Ectodermal cell (in vitro differentiated cells): Measurements from ENCODE around the gene RBFOX2.

Source experiments
- H3K27ac ChIP-seq: 2 replicates; pipeline ENCODE4 v1.7.0; 2013; ENCODE audit warnings: mild to moderate bottlenecking, low read depth, low read length; ENCODE audit not compliant: insufficient read depth, poor library complexity, severe bottlenecking
- H3K27me3 ChIP-seq: 2 replicates; pipeline ENCODE4 v1.7.0; 2013; ENCODE audit warnings: mild to moderate bottlenecking, low read length; ENCODE audit not compliant: insufficient read depth, control insufficient read depth, poor library complexity, severe bottlenecking
- H3K36me3 ChIP-seq: one replicate; pipeline ENCODE4 v1.7.0; 2013; ENCODE audit warnings: low read length; ENCODE audit not compliant: control insufficient read depth, insufficient read depth
- H3K4me1 ChIP-seq: one replicate; pipeline ENCODE4 v1.7.0; 2013; ENCODE audit warnings: low read length; ENCODE audit not compliant: control insufficient read depth, insufficient read depth
- H3K4me3 ChIP-seq: 2 replicates; pipeline ENCODE4 v1.7.0; 2013; ENCODE audit warnings: low read depth, low read length, control low read depth; ENCODE audit not compliant: insufficient read depth
- H3K9me3 ChIP-seq: 2 replicates; pipeline ENCODE4 v1.7.0; 2013; ENCODE audit warnings: mild to moderate bottlenecking, low read length, moderate library complexity; ENCODE audit not compliant: control insufficient read depth
- WGBS, 2 experiments: methylation state at CpG; one replicate each; pipeline ENCODE4 v1.1.7; 2013; ENCODE audit warnings: missing lambda C conversion rate in 2 of 2; 5-methylcytosine and 5-hydroxymethylcytosine counted together

The RBFOX2 gene

GRCh38 chr22:35882211-35883030, 146.2 kb downstream of the RBFOX2 start:
- no peaks in the 10 kb centered on the region for H3K9me3 ChIP-seq
- no peaks in the 10 kb centered on the region for H3K27me3 ChIP-seq
- H3K4me1 ChIP-seq = peaks cover 8% of the 10 kb centered on the region
- H3K4me3 ChIP-seq = no peak overlapping the region
- H3K27ac ChIP-seq = no peak overlapping the region
- WGBS, 2 experiments = 93 to 98% methylated on average over 5 of the region's 5 CpGs
- H3K36me3 ChIP-seq = no peaks in the 10 kb centered on the region

GRCh38 chr22:35879351-35879750, 149.3 kb downstream of the RBFOX2 start:
- peaks cover 8% of the 10 kb centered on the region for H3K4me1 ChIP-seq
- H3K4me3 ChIP-seq = no peak overlapping the region
- no peaks in the 10 kb centered on the region for H3K27me3 ChIP-seq
- WGBS, 2 experiments = 95 to 96% methylated on average over 2 of the region's 2 CpGs
- no peaks in the 10 kb centered on the region for H3K9me3 ChIP-seq
- H3K36me3 ChIP-seq = no peaks in the 10 kb centered on the region
- no peak overlapping the region for H3K27ac ChIP-seq

- Histone ChIP-seq H3K27ac (no peak overlapping the region), H3K9me3 (no peaks in the 10 kb centered on the region), H3K4me3 (no peak overlapping the region), H3K36me3 (no peaks in the 10 kb centered on the region), H3K27me3 (no peaks in the 10 kb centered on the region), H3K4me1 (no peaks in the 10 kb centered on the region)
- 91 to 96% methylated on average over 3 of the region's 3 CpGs for WGBS, 2 experiments
Observed at GRCh38 chr22:35873426-35873825, 155.2 kb downstream of the RBFOX2 start.

GRCh38 chr22:35872451-35872850, 156.2 kb downstream of the RBFOX2 start:
- Histone ChIP-seq H3K27me3 (no peaks in the 10 kb centered on the region), H3K9me3 (no peaks in the 10 kb centered on the region)
- 88 to 91% methylated on average over 13 of the region's 13 CpGs for WGBS, 2 experiments

GRCh38 chr22:35870517-35871293, 157.9 kb downstream of the RBFOX2 start:
- Histone ChIP-seq H3K4me1 (peaks cover 12% of the 10 kb centered on the region), H3K4me3 (no peak overlapping the region), H3K27me3 (no peaks in the 10 kb centered on the region), H3K27ac (no peak overlapping the region), H3K36me3 (no peaks in the 10 kb centered on the region), H3K9me3 (no peaks in the 10 kb centered on the region)
- 94 to 95% methylated on average over 3 of the region's 3 CpGs for WGBS, 2 experiments

More at GRCh38 chr22:35872451-35872850, 156.2 kb downstream of the RBFOX2 start:
- no peaks in the 10 kb centered on the region for H3K36me3 ChIP-seq
- H3K4me3 ChIP-seq = no peak overlapping the region
- H3K27ac ChIP-seq = no peak overlapping the region
- H3K4me1 ChIP-seq = no peaks in the 10 kb centered on the region

GRCh38 chr22:35868938-35869337, 159.7 kb downstream of the RBFOX2 start:
- 84 to 86% methylated on average over 5 of the region's 5 CpGs for WGBS, 2 experiments
- H3K27ac ChIP-seq = no peak overlapping the region
- H3K4me3 ChIP-seq = no peak overlapping the region
- H3K9me3 ChIP-seq = no peaks in the 10 kb centered on the region
- peaks cover 16% of the 10 kb centered on the region for H3K4me1 ChIP-seq
- no peaks in the 10 kb centered on the region for H3K36me3 ChIP-seq
- H3K27me3 ChIP-seq = no peaks in the 10 kb centered on the region

GRCh38 chr22:35866651-35867050, 162.0 kb downstream of the RBFOX2 start:
- no peak overlapping the region for H3K4me3 ChIP-seq
- H3K36me3 ChIP-seq = no peaks in the 10 kb centered on the region
- whole genome bisulfite sequencing, 2 experiments = 30 to 71% methylated on average over 1 to 2 of the region's 3 CpGs
- H3K9me3 ChIP-seq = no peaks in the 10 kb centered on the region
- H3K4me1 ChIP-seq = peaks cover 30% of the 10 kb centered on the region
- H3K27me3 ChIP-seq = no peaks in the 10 kb centered on the region
- H3K27ac ChIP-seq = peak overlapping the region; percentile 50

GRCh38 chr22:35864545-35865165, 164.0 kb downstream of the RBFOX2 start:
- Histone ChIP-seq H3K4me1 (peaks cover 30% of the 10 kb centered on the region), H3K9me3 (no peaks in the 10 kb centered on the region), H3K36me3 (no peaks in the 10 kb centered on the region), H3K27me3 (no peaks in the 10 kb centered on the region), H3K27ac (no peak overlapping the region), H3K4me3 (no peak overlapping the region)

GRCh38 chr22:35863432-35863831, 165.2 kb downstream of the RBFOX2 start:
- H3K9me3 ChIP-seq = no peaks in the 10 kb centered on the region
- peaks cover 30% of the 10 kb centered on the region for H3K4me1 ChIP-seq
- WGBS, 2 experiments = 90 to 96% methylated on average over 5 of the region's 5 CpGs
- H3K4me3 ChIP-seq = no peak overlapping the region
- H3K27me3 ChIP-seq = no peaks in the 10 kb centered on the region
- peak overlapping the region; percentile 19 for H3K27ac ChIP-seq
- no peaks in the 10 kb centered on the region for H3K36me3 ChIP-seq

GRCh38 chr22:35862697-35863096, 165.9 kb downstream of the RBFOX2 start:
- Histone ChIP-seq H3K36me3 (no peaks in the 10 kb centered on the region), H3K4me1 (peaks cover 30% of the 10 kb centered on the region), H3K9me3 (no peaks in the 10 kb centered on the region), H3K27ac (no peak overlapping the region), H3K4me3 (no peak overlapping the region), H3K27me3 (no peaks in the 10 kb centered on the region)
- 95 to 96% methylated on average over 6 to 7 of the region's 7 CpGs for WGBS, 2 experiments
